Forelimb muscle (tissue), 1 donor: ENCODE measurements around the gene FAR2. TPM values are rescaled to one million over a fixed set of nuclear protein-coding genes. Genes with fewer than 3 reads are reported as not detected.
"Not testable (repeated sequence)": the region's sequence is repeated elsewhere in the genome, so short reads cannot be mapped to it uniquely, and the experiment has no call there.

ENCODE experiments used
- DNase-seq: peaks from one replicate; pipeline ENCODE4 v3.0.0-alpha.2; 2013; ENCODE audit warnings: low read depth
- polyA plus RNA-seq: library from polyadenylated mRNA; unstranded; fragments of 120-200 nt; gene quantifications from one replicate; pipeline ENCODE4 v1.2.1, GENCODE V29; 2013; ENCODE audit not compliant: insufficient read length

The FAR2 gene
- polyA plus RNA-seq, 1 donor = 10.5 TPM

GRCh38 chr12:29234552-29234951 lies 85.5 kb downstream of the FAR2 start:
- DNase-seq = no peak

GRCh38 chr12:29234965-29235626 lies 86.0 kb downstream of the FAR2 start:
- DNase-seq = no peak

GRCh38 chr12:29238822-29239291 lies 89.8 kb downstream of the FAR2 start:
- no peak for DNase-seq

GRCh38 chr12:29239336-29239735 lies 90.3 kb downstream of the FAR2 start:
- DNase-seq = no peak

- no peak for DNase-seq
Measured at GRCh38 chr12:29240441-29240840, 91.4 kb downstream of the FAR2 start.

- no peak for DNase-seq
Measured at GRCh38 chr12:29241821-29242591, 92.9 kb downstream of the FAR2 start.

GRCh38 chr12:29242921-29243431 lies 93.9 kb downstream of the FAR2 start:
- no peak for DNase-seq

- DNase-seq = no peak
Measured at GRCh38 chr12:29244159-29244765, 95.2 kb downstream of the FAR2 start.

GRCh38 chr12:29245246-29245645 lies 96.2 kb downstream of the FAR2 start:
- DNase-seq = no peak

GRCh38 chr12:29249930-29250329 lies 100.9 kb downstream of the FAR2 start:
- DNase-seq = no peak

- DNase-seq = no peak
Measured at GRCh38 chr12:29253906-29254625, 105.0 kb downstream of the FAR2 start.

- no peak for DNase-seq
Measured at GRCh38 chr12:29255042-29255441, 106.0 kb downstream of the FAR2 start.

GRCh38 chr12:29256598-29256997 lies 107.5 kb downstream of the FAR2 start:
- DNase-seq = no peak

GRCh38 chr12:29257687-29258086 lies 108.6 kb downstream of the FAR2 start:
- DNase-seq = not testable (repeated sequence)

GRCh38 chr12:29264424-29264823 lies 115.3 kb downstream of the FAR2 start:
- no peak for DNase-seq

- DNase-seq = no peak
Measured at GRCh38 chr12:29269706-29270408, 120.8 kb downstream of the FAR2 start.

- no peak for DNase-seq
Measured at GRCh38 chr12:29270446-29270845, 121.4 kb downstream of the FAR2 start.

- DNase-seq = no peak
Measured at GRCh38 chr12:29273178-29273843, 124.2 kb downstream of the FAR2 start.

GRCh38 chr12:29275834-29276233 lies 126.8 kb downstream of the FAR2 start:
- no peak for DNase-seq

GRCh38 chr12:29277231-29277630 lies 128.2 kb downstream of the FAR2 start:
- DNase-seq = no peak
